SU-DHL-6 (cell line): Measurements from ENCODE around the gene CCL20.

Source experiments
- EZH2phosphoT487 ChIP-seq: fragments of 200-600 bp; sonication (generic), shearing (Covaris generic); conservative IDR thresholded peaks from 2 replicates; pipeline ENCODE4 v1.6.1; 2018; ENCODE audit warnings: mild to moderate bottlenecking, antibody characterized with exemption, low read length, moderate library complexity, mixed read lengths
- TF ChIP-seq, protein P1 (sequence below): fragments of 200-600 bp; sonication (generic); IDR thresholded peaks from one replicate; pipeline ENCODE4 v1.5.1; 2017; ENCODE audit warnings: antibody characterized with exemption, mild to moderate bottlenecking, low read length, moderate library complexity; ENCODE audit not compliant: insufficient read depth, poor library complexity, severe bottlenecking

DNA sequence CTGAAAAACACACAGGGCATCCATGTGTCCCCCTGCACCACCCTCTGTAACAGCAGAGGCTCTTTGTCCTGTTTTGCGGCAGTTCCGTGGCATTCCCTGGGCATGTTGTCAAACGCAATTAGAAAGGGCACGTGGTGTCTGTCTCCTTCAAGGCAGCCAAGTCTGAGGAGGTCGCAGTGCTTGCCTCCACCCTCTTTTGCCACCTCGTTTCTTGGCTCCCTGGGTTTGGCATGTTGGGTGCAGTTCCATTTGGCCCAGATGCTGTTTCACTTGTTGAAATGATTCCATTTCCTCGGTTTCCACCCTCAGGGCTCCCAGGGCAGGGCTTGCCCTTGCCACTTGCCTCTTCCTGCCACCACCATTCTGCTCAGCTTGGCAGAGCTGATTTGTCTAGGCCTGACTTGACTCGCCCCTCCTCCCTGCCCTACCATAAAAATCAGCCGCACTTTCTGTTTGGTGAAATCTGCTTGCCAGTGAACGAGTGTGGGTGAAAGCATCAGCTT lies 12.4 kb downstream of the CCL20 start:
- TF ChIP-seq, protein P1, sequence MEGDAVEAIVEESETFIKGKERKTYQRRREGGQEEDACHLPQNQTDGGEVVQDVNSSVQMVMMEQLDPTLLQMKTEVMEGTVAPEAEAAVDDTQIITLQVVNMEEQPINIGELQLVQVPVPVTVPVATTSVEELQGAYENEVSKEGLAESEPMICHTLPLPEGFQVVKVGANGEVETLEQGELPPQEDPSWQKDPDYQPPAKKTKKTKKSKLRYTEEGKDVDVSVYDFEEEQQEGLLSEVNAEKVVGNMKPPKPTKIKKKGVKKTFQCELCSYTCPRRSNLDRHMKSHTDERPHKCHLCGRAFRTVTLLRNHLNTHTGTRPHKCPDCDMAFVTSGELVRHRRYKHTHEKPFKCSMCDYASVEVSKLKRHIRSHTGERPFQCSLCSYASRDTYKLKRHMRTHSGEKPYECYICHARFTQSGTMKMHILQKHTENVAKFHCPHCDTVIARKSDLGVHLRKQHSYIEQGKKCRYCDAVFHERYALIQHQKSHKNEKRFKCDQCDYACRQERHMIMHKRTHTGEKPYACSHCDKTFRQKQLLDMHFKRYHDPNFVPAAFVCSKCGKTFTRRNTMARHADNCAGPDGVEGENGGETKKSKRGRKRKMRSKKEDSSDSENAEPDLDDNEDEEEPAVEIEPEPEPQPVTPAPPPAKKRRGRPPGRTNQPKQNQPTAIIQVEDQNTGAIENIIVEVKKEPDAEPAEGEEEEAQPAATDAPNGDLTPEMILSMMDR: no peak
- no peak for TF ChIP-seq EZH2phosphoT487
